ENCODE measurements around the gene RAB11FIP4.
"Not testable (repeated sequence)": the region's sequence is repeated elsewhere in the genome, so short reads cannot be mapped to it uniquely, and the experiment has no call there.

Gene RAB11FIP4, protein sequence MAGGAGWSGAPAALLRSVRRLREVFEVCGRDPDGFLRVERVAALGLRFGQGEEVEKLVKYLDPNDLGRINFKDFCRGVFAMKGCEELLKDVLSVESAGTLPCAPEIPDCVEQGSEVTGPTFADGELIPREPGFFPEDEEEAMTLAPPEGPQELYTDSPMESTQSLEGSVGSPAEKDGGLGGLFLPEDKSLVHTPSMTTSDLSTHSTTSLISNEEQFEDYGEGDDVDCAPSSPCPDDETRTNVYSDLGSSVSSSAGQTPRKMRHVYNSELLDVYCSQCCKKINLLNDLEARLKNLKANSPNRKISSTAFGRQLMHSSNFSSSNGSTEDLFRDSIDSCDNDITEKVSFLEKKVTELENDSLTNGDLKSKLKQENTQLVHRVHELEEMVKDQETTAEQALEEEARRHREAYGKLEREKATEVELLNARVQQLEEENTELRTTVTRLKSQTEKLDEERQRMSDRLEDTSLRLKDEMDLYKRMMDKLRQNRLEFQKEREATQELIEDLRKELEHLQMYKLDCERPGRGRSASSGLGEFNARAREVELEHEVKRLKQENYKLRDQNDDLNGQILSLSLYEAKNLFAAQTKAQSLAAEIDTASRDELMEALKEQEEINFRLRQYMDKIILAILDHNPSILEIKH

DNA sequence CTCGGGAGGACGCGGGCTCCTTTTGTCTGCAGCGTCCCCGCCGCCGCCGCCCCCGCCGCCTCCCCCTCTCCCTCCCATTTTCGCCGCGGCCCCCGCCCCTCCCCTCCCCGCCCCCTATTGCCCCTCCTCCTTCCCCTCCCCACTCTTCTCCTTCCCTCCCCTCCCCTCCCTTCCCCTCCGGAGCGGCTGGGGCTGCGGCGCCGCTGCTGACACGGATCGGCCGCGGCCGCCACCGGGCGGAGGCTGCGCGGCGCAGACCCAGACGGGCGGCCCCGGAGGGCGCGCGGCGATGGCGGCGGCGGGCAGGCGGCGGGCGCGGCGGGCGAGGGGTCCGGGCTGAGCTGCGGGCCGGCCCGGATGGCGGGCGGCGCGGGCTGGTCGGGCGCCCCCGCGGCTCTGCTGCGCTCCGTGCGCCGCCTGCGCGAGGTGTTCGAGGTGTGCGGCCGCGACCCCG is at the start of gene RAB11FIP4:
Gene RAB11FIP4 (plus strand): TSS at position 180 of the 454 bp plus-strand sequence. CDS start 178 bp downstream, at position 358.
- no peak within 1 kb of the TSS for H3K27ac Mint-ChIP-seq
- no peaks in the 10 kb centered on the region for H3K9me3 Mint-ChIP-seq
- no peaks in the 10 kb centered on the region for H3K36me3 Mint-ChIP-seq
- H3K27me3 Mint-ChIP-seq: peaks cover 36% of the 10 kb centered on the region
- H3K4me1 Mint-ChIP-seq: peaks cover 12% of the 10 kb centered on the region
- peak within 1 kb of the TSS; percentile 82 for H3K4me3 Mint-ChIP-seq

DNA sequence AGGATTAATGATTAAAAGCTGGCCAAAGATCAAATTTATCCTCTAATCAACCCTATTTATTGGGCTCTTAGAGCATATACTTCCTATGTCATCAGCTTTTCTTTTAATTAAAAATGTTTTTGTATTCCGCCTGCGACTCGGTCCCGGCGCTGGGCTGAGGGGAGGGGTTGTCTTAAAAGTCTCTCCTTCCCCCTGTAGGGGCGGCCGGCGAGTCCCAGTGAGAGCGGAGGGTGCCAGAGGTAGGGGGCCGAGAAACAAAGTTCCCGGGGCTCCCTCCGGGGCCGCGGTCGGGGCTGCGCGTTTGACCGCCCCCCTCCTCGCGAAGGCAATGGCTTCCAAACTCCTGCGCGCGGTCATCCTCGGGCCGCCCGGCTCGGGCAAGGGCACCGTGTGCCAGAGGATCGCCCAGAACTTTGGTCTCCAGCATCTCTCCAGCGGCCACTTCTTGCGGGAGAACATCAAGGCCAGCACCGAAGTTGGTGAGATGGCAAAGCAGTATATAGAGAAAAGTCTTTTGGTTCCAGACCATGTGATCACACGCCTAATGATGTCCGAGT is 46.2 kb upstream of the RAB11FIP4 start:
- not testable (repeated sequence) for H3K4me1 Mint-ChIP-seq, H3K27me3 Mint-ChIP-seq, H3K9me3 Mint-ChIP-seq, H3K36me3 Mint-ChIP-seq, H3K4me3 Mint-ChIP-seq, H3K27ac Mint-ChIP-seq

DNA sequence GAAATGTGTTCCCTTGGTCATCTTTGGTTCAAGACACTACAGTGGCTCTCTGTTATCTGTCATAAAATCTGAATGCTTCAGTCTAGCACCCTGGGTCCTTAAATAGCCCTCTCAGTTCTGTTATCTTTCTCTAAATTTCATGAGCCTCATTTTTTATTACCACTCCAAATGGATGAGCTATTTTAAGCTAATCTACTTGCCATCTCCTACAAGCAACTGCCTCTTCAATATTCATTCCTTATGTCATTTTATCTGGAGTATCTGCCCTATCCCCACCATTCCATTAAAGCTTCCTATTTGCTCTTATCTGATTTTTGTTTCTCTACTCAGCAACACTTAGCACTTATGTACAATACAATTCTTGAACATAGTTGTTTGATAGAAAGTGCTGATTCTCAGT is 42.0 kb upstream of the RAB11FIP4 start:
- Mint-ChIP-seq H3K27me3 (no peaks in the 10 kb centered on the region), H3K9me3 (no peaks in the 10 kb centered on the region), H3K4me1 (no peaks in the 10 kb centered on the region), H3K36me3 (peaks cover 17% of the 10 kb centered on the region), H3K4me3 (no peak overlapping the region), H3K27ac (no peak overlapping the region)

DNA sequence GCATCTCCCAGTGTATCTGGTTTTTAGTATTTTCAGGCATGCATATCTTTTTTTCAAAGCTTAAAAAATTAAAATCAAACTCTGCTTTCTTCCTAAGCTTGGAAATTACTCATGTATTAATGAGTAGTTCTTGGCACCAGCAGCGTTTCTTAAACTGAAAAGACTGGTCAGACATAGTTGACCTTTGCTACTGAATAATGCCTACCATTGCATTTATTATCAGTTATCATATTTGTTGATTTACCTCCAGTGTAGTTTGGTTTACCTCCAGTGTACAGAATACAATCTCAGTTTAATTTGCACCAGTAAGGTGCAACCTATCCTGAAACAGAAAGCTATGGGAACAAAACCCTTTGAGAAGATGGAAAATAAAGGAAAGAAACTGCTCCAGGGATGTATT is 35.5 kb upstream of the RAB11FIP4 start:
- H3K27me3 Mint-ChIP-seq: no peaks in the 10 kb centered on the region
- H3K27ac Mint-ChIP-seq: no peak overlapping the region
- H3K9me3 Mint-ChIP-seq: no peaks in the 10 kb centered on the region
- no peak overlapping the region for H3K4me3 Mint-ChIP-seq
- H3K36me3 Mint-ChIP-seq: peaks cover 21% of the 10 kb centered on the region
- H3K4me1 Mint-ChIP-seq: no peaks in the 10 kb centered on the region

DNA sequence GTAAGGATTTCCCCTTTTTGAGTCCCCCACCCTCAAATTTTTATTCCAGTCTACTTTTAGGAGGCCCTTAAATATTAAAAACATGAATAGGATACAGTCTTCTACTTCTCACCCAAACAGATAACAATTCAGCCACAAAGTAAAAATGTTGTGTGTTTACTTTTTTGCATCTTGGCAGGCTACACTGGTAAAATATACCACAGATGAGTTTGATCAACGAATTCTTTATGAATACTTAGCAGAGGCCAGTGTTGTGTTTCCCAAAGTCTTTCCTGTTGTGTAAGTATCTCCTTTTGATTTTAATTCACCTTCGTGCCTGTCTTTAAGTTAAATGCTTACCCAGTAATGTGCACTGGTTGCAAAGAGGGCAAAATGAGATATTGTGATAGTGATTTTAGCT is 34.4 kb upstream of the RAB11FIP4 start:
- H3K9me3 Mint-ChIP-seq: no peaks in the 10 kb centered on the region
- H3K4me3 Mint-ChIP-seq: no peak overlapping the region
- peaks cover 24% of the 10 kb centered on the region for H3K36me3 Mint-ChIP-seq
- no peaks in the 10 kb centered on the region for H3K4me1 Mint-ChIP-seq
- H3K27ac Mint-ChIP-seq: no peak overlapping the region
- no peaks in the 10 kb centered on the region for H3K27me3 Mint-ChIP-seq

DNA sequence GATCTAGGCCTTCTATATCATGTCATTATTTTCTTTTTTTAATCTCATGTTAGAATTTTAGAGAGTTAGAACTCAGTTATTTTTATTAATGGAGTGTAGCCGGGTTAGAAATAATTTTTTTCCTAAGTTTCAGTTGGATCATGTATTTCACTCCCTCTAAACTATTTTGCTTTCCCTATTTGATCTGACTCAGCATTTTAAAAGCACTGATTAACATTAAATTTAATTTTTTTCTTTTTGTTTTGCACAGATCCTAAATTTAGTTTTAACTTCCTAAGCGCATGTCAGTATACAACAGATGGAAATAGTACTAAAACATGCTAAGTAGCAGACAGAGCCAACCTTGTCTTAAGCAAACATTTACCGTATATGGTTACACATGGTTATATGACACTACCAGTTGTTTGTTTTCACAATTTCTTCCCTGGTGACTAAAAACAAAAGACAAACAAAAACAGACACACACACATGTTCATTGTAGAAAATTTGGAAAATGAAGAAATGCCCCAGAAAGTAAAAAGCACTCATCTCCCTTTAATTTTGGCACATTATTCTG is 33.6 kb upstream of the RAB11FIP4 start:
- Mint-ChIP-seq H3K36me3 (peaks cover 25% of the 10 kb centered on the region), H3K27ac (no peak overlapping the region), H3K4me3 (no peak overlapping the region), H3K27me3 (no peaks in the 10 kb centered on the region), H3K4me1 (no peaks in the 10 kb centered on the region), H3K9me3 (no peaks in the 10 kb centered on the region)

DNA sequence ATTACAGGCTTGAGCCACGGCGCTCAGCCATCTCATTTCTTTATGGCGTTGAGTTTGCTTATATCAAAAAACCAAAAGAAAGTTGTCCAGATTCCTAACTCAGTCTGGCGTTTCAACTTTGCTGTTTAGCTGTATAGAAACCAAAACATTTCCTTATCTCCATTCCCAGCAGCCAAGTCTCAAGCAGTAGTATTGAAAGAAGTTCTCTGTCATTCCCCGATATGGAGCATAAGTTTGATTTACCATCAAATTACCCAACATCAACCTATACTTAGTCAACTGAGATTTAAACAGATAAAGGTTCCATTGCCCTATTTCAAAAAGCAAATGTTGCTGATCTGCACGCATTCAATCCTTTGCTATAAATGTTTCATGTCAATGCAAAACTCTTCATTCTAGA is 27.5 kb upstream of the RAB11FIP4 start:
- Mint-ChIP-seq H3K36me3 (peaks cover 13% of the 10 kb centered on the region), H3K4me3 (no peak overlapping the region), H3K9me3 (no peaks in the 10 kb centered on the region), H3K27ac (no peak overlapping the region), H3K27me3 (no peaks in the 10 kb centered on the region), H3K4me1 (no peaks in the 10 kb centered on the region)

DNA sequence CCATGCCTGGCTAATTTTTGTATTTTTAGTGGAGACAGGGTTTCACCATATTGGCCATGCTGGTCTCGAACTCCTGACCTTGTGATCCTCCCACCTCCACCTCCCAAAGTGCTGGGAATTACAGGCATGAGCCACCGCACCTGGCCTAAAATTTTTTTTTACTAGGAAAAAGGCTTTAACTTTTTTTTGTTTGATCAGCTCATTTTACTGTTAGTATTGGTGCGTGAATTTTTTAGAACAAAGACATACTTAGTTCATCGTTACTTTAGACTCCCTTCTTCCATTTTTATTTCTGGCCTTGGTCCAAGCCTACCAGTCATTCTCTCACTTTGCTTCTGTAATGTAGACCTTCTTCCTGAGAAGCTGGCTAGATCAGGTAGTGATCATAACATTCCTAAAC is 25.4 kb upstream of the RAB11FIP4 start:
- Mint-ChIP-seq H3K27ac (no peak overlapping the region), H3K4me1 (peaks cover 5% of the 10 kb centered on the region), H3K9me3 (no peaks in the 10 kb centered on the region), H3K4me3 (no peak overlapping the region), H3K36me3 (peaks cover 7% of the 10 kb centered on the region), H3K27me3 (no peaks in the 10 kb centered on the region)

DNA sequence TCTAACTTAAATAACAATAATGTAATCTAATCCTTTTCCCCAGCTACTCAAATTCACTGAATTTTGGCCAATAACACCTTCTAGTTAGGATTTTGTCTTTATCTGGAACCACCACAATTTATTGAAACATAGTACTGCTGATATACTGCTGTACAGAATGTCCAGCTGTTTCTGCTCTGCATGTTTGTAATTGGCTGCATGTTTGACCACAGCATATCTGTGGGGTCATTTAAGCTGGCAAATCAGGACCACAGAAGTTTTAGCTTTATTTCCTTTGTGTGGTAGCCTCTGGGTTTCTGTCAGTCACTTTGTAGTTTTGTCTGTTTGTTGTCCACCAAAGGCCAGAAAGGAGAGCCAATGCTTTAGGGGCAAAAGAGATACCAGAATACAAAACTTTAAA is 22.2 kb upstream of the RAB11FIP4 start:
- H3K36me3 Mint-ChIP-seq: no peaks in the 10 kb centered on the region
- H3K9me3 Mint-ChIP-seq: no peaks in the 10 kb centered on the region
- peak overlapping the region; percentile 55 for H3K27ac Mint-ChIP-seq

DNA sequence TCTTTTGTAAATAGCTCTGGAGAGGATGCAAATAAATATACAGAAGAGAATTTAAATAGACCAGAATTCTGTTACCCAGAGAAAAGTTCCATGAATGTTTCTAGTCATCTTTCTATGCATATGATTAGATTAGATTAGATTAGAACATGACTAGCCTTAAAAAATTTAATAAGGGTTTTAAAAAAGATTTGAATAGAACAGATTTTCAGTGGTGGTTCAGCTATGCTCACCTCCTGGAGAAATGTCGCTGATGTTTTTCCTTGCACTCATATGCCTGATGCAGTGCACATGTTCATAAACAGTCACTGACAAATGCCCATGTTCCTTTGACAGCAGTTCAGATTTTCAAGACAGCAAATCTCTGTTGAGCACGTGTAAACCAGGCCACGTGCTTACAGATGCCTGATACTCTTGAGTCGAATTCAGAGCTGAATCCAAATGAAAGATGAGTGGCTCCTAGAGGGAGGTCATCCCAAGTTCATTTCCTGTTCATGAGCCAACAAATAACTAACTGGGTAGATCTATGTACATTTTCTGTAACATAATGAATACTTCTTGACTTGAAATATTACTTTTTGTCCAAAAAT is 19.9 kb upstream of the RAB11FIP4 start:
- Mint-ChIP-seq H3K27ac (peak overlapping the region; percentile 77), H3K4me1 (peaks cover 28% of the 10 kb centered on the region), H3K27me3 (no peaks in the 10 kb centered on the region), H3K4me3 (no peak overlapping the region), H3K9me3 (no peaks in the 10 kb centered on the region), H3K36me3 (no peaks in the 10 kb centered on the region)

More for the DNA sequence above, 22.2 kb upstream of the RAB11FIP4 start:
- peaks cover 28% of the 10 kb centered on the region for H3K4me1 Mint-ChIP-seq
- H3K27me3 Mint-ChIP-seq: no peaks in the 10 kb centered on the region
- no peak overlapping the region for H3K4me3 Mint-ChIP-seq

DNA sequence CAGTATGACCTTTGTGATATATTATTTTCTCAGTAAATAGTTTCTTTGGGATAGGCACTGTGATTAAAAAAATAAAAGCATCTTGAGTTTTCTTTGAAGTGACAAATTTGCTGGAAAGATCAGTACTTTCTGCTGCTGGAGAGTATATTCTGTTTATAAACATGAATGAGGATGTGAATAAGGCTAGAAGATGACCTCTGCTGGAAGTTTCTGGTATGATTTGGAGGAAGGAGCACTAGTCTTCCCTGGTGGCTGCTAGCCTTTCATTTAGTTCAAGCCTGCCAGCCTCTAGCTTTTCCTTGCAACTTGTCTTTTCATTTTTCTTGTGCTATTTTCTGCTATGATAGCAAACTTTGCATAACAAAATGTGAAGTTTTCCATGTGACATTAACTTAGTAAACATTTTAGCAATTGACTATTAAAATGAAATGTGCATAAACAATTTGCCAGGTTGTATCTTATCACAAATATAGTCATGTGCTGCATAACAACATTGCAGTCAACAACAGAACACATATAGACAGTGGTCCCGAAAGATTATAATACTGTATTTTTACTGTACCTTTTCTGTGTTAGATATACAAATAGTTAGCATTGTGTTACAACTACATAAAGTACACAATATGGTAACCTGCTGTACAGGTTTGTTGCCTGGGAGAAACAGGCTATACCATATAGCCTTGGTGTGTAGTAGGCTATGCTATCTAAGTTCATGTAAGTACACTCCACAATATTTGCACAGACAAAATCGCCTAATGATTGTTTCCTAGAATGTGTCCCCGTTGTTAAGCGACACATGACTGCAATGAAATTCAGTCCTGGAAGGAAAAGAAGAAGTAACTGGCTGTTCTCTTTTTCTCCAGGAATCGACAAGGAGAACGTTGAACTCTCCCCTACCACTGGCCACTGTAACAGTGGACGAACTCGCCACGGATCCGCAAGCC is 18.1 kb upstream of the RAB11FIP4 start:
- no peak overlapping the region for H3K4me3 Mint-ChIP-seq
- H3K36me3 Mint-ChIP-seq: peaks cover 4% of the 10 kb centered on the region
- no peaks in the 10 kb centered on the region for H3K9me3 Mint-ChIP-seq
- no peak overlapping the region for H3K27ac Mint-ChIP-seq
- H3K27me3 Mint-ChIP-seq: no peaks in the 10 kb centered on the region
- H3K4me1 Mint-ChIP-seq: peaks cover 28% of the 10 kb centered on the region

DNA sequence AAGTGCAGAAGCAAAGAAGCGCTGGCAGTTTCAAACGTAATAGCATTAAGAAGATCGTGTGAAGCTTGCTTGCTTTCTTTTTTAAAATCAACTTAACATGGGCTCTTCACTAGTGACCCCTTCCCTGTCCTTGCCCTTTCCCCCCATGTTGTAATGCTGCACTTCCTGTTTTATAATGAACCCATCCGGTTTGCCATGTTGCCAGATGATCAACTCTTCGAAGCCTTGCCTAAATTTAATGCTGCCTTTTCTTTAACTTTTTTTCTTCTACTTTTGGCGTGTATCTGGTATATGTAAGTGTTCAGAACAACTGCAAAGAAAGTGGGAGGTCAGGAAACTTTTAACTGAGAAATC is 17.4 kb upstream of the RAB11FIP4 start:
- no peak overlapping the region for H3K4me3 Mint-ChIP-seq
- no peaks in the 10 kb centered on the region for H3K9me3 Mint-ChIP-seq
- peaks cover 28% of the 10 kb centered on the region for H3K4me1 Mint-ChIP-seq
- peaks cover 4% of the 10 kb centered on the region for H3K36me3 Mint-ChIP-seq
- no peaks in the 10 kb centered on the region for H3K27me3 Mint-ChIP-seq
- H3K27ac Mint-ChIP-seq: no peak overlapping the region

DNA sequence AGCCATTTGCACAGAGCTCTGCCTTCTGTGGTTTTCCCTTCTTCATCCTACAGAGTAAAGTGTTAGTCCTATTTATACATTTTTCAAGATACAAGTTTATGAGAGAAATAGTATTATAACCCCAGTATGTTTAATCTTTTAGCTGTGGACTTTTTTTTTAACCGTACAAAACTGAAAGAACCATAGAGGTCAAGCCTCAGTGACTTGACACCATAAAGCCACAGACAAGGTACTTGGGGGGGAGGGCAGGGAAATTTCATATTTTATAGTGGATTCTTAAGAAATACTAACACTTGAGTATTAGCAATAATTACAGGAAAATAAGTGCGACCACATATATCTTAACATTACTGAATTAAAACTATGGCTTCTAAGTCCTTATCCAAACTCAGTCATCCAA is 17.0 kb upstream of the RAB11FIP4 start:
- no peaks in the 10 kb centered on the region for H3K9me3 Mint-ChIP-seq
- peaks cover 26% of the 10 kb centered on the region for H3K4me1 Mint-ChIP-seq
- no peak overlapping the region for H3K4me3 Mint-ChIP-seq
- no peaks in the 10 kb centered on the region for H3K27me3 Mint-ChIP-seq
- H3K27ac Mint-ChIP-seq: no peak overlapping the region
- H3K36me3 Mint-ChIP-seq: peaks cover 4% of the 10 kb centered on the region

DNA sequence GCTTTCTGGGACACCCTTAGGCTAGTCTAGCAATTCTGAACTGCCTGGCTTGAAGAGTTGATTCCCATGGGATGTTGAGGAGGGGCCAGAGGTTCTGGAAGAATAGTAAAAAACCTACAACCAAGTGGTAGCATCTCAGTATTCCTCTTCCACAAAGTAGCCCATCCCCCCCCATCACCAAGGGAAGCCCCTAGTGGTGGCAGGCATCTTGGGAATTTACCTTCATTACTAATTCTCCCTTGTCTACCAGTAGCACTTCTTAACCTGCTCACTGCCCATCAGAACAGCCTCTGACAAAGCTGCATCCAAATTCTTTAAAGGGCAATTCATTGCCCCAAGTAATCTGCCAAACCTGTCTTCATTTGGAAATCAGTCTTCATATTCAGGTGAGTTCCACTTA is 12.8 kb upstream of the RAB11FIP4 start:
- H3K4me1 Mint-ChIP-seq: no peaks in the 10 kb centered on the region
- peaks cover 4% of the 10 kb centered on the region for H3K36me3 Mint-ChIP-seq
- H3K27ac Mint-ChIP-seq: no peak overlapping the region
- no peak overlapping the region for H3K4me3 Mint-ChIP-seq
- H3K9me3 Mint-ChIP-seq: no peaks in the 10 kb centered on the region
- no peaks in the 10 kb centered on the region for H3K27me3 Mint-ChIP-seq
